ENCODE measurements around the gene LGALS4.

GRCh38 chr19:38759590-38760003 lies 53.1 kb downstream of the LGALS4 start:
- no peak for TF ChIP-seq EZH2phosphoT487 (IDR thresholded peaks at IDR 0.05; ENCODE audit: low read length)
- TF ChIP-seq, protein P1, sequence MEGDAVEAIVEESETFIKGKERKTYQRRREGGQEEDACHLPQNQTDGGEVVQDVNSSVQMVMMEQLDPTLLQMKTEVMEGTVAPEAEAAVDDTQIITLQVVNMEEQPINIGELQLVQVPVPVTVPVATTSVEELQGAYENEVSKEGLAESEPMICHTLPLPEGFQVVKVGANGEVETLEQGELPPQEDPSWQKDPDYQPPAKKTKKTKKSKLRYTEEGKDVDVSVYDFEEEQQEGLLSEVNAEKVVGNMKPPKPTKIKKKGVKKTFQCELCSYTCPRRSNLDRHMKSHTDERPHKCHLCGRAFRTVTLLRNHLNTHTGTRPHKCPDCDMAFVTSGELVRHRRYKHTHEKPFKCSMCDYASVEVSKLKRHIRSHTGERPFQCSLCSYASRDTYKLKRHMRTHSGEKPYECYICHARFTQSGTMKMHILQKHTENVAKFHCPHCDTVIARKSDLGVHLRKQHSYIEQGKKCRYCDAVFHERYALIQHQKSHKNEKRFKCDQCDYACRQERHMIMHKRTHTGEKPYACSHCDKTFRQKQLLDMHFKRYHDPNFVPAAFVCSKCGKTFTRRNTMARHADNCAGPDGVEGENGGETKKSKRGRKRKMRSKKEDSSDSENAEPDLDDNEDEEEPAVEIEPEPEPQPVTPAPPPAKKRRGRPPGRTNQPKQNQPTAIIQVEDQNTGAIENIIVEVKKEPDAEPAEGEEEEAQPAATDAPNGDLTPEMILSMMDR (IDR thresholded peaks at IDR 0.05; ENCODE audit: low read length) = no peak

All from MM.1S (cell line).